Endothelial cell of umbilical vein (primary cell): ENCODE results near the gene GLI1.

Experiments used
- CTCF ChIP-seq, 2 donors: IDR thresholded peaks; 1 replicate in 1 of 2; 2 replicates in 1 of 2; pipeline ENCODE4 v1.5.1; 2011; ENCODE audit warnings: low read length in 2 of 2, mild to moderate bottlenecking in 2 of 2, moderate library complexity in 2 of 2, control low read depth in 1 of 2, inconsistent platforms in 1 of 2, low read depth in 1 of 2; ENCODE audit not compliant: insufficient read depth in 1 of 2; ENCODE audit errors: extremely low read depth in 1 of 2
- POLR2A ChIP-seq: IDR thresholded peaks from 2 replicates; pipeline ENCODE4 v1.6.1; 2012; ENCODE audit warnings: low read depth, mild to moderate bottlenecking, control low read depth, low read length

- TF ChIP-seq CTCF (IDR thresholded peaks at IDR 0.05; ENCODE audit: extremely low read depth in 1 of 2, insufficient read depth in 1 of 2, low read depth in 1 of 2, low read length in 2 of 2) (no peak), POLR2A (no peak)
Measured at GRCh38 chr12:57473392-57473791, 13.8 kb downstream of the GLI1 start.
